HG03439 (cell line): Measurements from ENCODE around the gene CYTH2.

ENCODE experiments used
- ATAC-seq: cut with Tn5 transposase; IDR thresholded peaks from one replicate; pipeline ENCODE4 v1.9.1; 2021; ENCODE audit warnings: mild to moderate bottlenecking, moderate library complexity; ENCODE audit not compliant: unreplicated experiment

The CYTH2 gene

DNA sequence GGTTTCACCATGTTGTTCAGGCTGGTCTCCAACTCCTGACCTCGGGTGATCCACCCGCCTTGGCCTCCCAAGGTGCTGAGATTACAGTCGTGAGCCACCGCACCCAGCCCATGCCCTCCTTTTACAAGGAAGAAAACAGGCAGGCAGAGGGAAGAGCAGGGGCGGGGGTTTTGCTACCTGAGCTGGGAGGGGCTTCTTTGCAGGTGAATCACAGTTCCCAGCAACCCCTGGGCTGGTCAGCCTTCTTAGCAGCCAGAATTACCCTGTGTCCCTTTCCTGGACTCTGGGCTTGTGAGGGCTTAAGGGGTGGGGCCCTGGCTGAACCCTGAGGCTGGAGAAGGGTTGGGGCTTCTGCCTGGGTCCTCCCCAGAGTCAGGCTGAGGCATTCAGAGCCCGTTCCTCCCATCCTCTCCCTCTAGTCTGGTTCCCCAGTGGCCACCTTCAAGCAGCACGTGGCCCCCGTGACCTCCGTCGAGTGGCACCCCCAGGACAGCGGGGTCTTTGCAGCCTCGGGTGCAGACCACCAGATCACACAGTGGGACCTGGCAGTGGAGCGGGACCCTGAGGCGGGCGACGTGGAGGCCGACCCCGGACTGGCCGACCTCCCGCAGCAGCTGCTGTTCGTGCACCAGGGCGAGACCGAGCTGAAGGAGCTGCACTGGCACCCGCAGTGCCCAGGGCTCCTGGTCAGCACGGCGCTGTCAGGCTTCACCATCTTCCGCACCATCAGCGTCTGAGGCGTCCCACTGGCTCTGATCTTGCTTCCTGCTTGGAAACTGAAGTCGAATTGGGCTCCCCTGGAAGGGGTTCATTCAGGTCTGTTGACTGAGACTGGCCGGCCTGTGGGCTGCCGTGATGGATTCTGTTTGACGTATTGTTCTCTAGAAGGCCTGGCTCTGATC is 16.6 kb upstream of the CYTH2 start:
- ATAC-seq: no peak

DNA sequence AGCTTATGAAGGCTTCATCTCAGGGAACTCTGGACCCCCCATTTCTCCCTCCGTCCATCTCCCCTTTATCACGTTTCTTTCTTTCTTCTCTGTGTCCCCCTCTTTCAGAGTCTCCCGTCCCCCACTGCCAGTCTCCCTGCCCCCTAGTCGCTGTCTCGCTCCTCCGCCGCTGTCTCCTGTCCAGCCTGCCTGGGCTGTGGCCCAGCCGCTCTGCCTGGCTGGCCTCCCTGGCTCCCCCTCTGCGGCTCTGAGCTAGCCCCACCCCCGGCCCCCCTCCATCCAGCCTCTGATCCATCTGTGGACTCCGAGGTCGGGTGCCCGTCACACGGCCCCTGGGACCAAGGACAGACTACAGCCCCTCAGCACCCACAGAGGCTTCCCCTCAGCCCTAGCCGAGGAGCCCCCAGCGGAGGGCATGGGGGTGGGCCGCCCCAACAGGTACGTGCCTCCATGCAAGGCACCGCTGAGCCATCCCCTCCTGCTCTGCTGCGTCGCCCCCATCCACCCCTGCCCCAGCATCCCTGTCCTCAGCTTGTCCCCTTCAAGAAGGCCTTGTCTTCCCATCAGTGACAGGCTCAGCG is 14.9 kb upstream of the CYTH2 start:
- ATAC-seq: no peak

DNA sequence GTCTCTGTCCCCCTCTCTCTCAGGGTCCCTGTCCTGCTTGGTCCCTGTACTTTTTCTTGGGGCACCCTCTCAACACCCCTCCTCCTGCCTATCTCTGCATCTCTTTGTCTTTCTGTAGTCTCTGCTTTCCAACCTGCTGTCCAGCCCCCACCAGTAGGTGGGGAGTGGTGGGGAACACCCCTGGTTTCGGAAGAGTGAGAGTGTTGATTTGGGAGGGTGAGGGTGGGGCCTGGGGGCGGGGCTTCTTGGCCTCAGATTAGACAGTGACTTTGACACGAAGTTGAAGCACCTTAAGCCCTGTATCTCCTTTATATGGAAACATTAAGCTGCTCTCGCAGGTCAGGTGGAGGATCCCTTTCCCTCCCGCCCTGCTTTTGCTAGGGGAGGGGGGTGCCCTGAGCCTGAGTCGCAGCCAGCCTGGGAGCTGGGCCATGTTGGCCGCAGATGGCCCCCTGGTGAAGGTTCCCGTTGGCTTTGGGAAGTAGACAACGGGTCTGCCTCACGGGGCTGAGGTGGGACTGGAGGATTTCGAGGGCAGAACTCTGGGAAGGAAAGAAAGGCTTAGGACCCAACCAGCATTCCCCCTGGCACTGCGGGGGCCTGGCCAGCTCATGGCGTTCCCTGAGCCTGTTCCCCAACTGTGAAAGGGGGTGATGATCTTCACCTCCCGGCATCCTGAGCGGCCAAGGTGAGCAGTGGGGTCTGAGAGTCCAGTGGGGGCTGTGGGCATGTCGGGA is 13.8 kb upstream of the CYTH2 start, which contains the start of gene KCNJ14:
KCNJ14 (plus strand) TSS at position 404 of the 737 bp plus-strand sequence. CDS start 6,151 bp downstream, outside the sequence.
- ATAC-seq: no peak

DNA sequence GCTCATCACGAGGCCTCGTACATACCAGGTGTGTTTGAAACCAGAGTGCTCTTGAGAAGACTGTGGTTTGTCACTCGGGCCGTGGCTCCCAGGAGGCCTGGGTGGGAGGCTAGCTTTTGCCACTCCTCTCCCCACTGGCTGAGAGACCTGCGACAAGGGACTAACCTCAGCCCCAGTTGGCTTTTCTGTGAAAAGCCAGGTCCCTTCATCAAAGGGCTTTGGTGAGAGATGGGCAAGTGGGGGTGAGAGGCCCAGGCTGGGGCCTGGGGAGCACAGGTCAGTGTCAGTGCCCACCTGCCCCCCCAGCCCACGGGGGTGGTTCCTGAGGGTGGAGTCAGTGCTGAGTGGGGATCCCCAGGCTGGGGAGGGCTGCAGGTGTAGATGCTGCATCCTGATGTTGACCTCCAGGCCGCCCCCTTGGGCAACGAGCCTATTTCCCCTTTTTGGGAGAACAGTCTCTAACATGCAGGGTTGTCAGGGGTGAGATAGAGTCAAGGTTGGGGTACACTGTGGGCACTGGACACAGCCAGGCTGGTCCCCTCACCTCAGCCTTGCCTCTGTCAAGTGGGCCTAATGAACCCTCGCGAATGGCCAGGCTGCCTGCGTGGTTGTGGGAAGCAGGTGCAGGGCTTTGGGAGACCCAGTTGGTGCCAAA is 13.1 kb upstream of the CYTH2 start:
- no peak for ATAC-seq

DNA sequence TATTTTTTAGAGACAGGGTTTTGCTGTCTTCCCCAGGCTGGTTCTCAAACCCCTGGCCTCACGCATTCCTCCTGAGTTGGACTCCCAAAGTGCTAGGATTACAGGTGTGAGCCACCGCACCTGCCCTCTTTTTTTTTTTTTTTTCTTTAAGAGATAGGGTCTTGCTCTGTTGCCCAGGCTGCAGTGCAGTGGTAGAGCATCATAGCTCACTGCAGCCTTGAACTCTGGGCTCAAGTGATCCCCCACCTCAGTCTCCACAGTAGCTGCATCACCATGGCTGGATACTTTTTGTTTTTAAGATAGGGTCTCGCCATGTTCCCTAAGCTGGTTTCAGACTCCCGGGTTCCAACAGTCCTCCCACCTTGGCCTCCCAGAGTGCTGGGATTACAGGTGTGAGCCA is 12.3 kb upstream of the CYTH2 start:
- no peak for ATAC-seq

DNA sequence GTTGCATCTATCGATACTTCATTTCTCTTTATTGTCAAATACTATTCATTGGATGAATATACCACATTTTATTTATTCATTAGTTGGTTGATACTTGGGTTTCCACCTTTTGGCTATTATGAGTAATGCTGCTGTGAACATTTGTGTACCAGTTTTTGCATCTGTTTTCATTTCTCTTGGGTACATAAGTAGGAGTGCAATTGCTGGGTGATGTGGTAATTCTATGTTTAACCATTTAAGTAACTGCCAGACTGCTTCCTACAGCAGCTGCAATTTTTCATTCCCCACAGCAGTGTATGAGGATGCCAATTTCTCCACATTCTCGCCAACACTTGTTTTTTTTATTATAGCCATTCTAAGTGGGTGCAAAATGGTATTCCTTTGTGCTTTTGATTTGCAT is 11.2 kb upstream of the CYTH2 start:
- no peak for ATAC-seq

DNA sequence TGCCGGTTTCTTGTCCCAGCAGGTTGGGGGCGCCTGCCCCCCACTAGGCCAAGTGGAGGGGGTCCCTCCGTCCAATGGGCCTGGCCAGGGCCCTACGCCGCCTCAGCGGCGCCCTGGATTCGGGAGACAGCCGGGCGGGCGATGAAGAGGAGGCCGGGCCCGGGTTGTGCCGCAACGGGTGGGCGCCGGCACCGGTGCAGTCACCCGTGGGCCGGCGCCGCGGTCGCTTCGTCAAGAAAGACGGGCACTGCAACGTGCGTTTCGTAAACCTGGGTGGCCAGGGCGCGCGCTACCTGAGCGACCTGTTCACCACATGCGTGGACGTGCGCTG is 7.6 kb upstream of the CYTH2 start:
- ATAC-seq: no peak

DNA sequence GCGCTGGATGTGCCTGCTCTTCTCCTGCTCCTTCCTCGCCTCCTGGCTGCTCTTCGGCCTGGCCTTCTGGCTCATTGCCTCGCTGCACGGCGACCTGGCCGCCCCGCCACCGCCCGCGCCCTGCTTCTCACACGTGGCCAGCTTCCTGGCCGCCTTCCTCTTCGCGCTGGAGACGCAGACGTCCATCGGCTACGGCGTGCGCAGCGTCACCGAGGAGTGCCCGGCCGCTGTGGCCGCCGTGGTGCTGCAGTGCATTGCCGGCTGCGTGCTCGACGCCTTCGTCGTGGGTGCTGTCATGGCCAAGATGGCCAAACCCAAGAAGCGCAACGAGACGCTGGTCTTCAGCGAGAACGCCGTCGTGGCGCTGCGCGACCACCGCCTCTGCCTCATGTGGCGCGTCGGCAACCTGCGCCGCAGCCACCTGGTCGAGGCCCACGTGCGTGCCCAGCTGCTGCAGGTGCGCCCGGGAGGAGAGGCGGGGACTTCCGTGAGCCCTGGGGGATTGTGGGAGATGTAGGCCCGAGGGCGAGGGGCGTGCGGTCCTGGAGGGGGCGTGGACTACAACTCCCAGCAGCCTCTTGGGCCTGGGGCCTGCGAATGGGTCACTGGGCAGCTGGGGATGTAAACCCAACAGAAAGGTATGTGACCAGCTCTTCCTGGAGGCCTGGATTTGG is 7.0 kb upstream of the CYTH2 start:
- ATAC-seq: no peak

DNA sequence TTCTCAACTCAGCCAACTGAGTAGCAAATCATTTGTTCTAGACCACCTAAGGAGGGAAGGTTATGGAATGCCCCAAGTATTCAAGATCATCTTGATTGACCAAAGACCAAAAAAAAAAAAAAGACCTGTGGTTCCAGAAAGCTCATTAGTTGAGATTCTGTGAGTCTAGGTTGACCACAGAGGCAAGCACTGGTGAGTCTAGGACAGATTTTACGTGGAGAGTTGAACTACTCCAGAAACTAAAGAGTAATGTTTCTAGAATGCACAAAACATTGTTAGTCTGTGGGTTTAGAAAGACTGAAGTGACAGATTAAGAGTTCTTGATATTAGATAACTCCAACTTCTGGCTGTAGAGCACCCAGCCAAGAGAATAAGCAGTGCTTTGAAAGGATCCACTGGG is 4.0 kb upstream of the CYTH2 start:
- ATAC-seq: no peak

DNA sequence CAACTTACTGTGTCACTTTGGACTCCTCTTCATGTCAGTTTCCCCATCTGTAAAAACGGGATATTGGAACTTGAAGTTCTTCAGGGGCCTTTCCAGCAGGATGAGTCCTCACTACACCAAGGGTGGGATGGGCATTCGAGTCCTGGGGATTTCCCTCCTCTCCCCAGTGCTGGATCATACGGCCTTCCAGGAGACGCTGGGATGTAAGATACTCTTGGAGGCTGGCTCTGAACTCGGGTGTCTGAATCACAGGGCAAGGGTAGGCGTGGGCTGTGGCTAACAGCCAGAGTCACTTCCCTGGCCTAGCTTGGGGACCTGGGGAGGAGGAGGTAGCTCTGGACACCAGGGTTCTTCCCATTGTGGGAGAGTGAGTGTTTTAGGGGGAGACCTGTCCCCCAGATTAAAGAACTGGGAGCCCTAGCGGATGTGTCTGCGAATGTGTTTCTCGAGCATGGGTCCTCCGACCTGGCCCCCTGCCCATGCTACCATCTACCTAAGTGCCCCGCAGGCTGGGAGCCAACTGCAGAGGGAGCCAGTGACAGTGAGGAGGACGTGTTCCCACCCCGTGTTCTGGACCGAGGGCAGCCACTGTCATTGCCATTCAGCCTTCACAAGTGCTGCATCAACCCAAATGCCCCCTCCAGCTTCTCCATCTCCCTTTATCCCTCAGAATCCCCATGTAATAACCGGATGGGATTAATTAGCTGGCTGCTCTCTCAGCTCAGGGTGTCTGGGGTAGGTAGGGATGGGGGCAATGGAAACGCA is 2.4 kb upstream of the CYTH2 start:
- ATAC-seq: no peak

DNA sequence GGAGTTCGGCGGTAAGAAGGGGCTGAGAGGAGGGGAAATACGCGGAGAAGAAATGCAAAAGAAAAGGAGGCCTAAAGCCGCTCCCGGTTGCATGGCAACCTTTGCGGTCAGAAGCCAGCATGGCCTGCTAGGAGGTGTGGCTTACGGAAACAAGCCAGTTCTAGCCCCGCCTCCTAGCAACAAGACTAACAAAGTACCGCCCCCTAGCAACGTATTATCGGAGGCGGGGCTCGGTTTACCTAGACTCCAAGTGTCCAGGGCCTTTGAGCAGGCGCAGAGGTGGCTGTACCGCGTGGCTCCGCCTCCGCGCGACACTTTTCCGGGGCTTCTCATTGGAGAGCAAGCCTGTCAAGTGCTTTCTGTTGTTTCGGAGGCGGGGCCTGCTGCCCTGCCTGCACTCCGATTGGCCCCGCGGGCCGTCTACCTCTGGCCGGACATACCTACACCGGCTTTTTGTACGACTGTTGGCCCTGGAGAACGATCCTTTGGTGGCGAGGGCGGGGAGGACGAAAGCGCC is 339 bp upstream of the CYTH2 start:
- ATAC-seq: peak; percentile 92

DNA sequence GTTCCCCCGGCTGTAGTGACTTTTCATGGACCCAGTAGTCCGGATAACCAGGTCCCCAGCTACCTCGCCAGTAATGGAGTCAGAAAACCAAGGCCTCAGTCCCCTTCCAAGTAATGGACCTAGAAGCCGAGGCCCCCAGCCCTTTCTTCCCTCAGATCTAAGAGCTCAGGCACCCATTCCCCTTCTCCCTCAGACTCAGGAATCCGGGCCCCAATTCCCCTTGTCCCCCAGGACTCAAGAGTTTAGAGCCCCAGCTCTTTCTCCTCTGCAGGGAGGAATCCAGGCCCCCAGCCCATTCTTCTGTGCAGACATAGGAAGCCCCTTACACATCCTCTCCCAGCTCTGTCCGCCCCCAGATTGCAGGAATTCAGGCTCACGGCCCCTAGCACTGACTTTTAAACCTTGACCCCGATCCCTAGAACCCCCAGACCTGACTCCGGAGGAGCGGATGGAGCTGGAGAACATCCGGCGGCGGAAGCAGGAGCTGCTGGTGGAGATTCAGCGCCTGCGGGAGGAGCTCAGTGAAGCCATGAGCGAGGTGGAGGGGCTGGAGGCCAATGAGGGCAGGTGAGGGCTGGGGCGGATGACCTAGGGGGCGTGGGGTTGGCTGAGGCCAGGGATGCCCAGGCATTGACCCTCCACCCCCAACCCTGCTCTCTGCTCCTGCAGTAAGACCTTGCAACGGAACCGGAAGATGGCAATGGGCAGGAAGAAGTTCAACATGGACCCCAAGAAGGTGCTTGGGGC is 938 bp downstream of the CYTH2 start:
- ATAC-seq: no peak

DNA sequence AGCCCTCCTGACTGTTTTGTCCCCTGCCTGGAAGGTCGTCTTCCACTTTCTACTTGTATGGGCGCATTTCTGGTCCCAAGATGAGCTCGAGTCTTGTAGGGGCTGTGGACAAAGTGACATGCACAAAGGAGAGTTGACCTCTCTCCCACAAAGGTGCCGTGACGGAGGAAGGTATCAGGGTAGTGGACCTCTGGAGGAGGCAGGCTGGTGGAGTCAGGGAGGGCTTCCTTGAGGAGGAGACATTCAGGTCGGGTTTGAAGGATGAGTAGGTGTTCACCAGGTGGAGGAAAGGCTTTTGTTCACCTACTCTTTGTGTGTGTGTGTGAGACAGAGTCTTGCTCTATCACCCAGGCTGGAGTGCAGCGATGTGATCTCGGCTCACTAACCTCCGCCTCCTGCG is 1.7 kb downstream of the CYTH2 start:
- no peak for ATAC-seq

DNA sequence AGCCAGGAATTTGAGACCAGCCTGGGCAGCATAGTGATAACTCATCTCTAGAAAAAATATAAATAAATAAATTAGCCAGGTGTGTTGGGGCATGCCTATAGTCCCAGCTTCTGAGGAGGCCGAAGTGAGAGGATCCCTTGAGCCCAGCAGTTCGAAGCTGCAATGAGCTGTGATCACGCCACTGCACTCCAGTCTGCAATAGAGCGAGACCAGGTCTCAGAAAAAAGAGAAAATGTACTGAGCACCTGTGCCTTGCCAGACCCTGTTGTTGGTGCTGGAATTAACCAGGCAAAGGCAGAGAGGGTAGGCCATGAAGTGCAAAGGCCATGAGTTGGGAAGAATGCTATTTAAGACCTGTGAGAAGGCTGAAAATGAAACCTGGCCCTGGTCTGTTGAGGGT is 2.7 kb downstream of the CYTH2 start:
- ATAC-seq: no peak

DNA sequence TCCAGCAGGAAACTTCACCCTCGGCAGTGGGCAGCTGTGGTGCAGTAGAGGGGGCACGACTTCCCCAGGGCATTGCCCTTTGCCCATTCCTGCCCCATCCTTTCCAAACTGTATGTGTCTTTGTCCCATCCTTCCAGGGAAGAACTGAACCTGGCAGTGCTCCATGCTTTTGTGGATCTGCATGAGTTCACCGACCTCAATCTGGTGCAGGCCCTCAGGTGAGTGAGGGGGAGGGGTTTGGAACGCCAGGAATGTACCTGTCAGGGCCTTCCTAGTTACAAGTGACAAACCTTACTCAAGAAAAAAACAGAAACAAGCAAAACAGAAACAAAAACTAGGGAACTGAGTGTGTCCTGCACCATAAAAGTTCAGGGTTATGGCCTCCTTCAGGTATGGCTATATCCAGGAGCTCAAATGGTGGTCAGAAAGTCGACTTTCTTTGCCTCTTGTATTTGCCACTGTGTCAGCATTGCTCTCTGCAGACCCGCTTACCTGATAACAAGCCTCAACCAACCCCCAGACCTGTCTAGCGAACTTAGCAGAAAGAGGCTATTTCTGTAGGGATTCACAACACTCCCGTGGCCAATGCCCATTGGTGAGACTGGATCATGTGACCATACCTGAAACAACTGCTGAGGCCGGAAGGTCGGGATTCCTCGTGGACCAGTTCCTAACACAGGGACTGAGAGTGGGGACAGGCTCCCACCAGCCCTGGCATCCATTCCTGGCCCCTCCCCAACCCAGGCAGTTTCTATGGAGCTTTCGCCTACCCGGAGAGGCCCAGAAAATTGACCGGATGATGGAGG is 4.2 kb downstream of the CYTH2 start:
- no peak for ATAC-seq

DNA sequence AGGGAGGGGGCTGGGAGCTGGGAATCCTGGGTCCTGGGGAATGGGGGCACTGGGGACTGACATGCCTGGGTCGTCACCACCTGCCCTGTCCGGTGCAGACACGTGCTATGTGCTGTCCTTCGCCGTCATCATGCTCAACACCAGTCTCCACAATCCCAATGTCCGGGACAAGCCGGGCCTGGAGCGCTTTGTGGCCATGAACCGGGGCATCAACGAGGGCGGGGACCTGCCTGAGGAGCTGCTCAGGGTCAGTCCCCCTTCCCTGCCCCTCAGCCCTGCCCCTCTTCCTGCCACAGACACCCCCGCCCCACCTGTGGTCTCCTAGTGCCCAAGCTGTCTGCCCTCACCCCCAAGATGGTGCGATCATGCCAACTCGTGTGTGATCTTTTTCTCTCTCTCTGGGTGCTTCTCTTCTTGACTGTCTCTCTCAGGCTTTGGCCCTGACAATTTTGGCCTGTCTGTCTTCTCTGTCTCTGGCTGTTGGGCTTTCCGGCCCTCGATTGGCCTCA is 5.0 kb downstream of the CYTH2 start:
- no peak for ATAC-seq

DNA sequence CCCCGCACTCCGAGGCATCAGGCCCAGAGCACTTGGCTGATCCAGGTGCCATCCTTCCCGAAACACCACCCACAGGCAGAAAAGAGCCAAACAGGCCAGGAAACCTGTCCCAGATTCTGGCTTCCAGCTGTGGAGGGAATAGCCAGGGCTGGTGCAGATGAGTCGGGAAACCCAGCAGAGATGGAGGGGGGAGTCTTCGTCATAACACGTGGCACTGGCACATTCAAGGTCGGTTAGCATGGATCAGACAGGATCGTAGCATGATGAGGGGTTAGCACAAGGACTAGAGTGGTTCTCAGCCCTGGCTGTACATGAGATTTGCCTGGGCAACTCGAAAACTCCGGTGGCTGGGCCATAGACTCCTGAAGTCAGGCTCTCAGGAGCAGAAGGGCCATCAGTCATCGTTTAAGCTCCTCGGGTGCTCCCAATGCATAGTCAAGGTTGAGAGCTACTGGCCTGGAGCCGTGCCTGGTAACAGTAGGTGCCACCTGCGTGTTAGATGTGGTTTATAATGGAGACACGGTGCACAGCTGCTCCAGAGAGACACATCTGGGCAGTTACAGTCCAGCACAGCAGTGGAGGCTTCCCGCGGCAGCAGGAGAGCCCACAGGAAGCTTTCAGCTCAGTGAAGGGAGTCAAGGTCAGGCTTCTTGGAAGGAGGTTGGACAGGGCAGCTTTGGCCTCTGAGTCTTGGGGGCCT is 6.3 kb downstream of the CYTH2 start:
- no peak for ATAC-seq

DNA sequence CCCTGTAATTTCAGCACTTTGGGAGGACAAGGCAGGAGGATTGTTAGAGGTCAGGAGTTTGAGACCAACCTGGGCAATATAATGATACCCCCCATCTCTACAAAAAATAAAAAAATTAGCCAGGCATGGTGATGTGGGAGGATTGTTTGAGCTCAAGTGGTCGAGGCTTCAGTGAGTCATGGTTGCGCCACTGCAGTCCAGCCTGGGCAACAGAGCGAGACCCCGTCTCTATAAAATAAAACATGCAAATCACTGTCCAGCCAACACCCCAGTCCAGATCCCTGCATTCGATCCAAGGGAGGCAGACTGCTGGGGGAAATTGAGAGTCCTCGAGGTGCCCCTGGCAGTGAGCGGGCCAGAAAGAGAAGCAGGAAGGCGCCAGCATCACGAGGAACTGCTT is 7.0 kb downstream of the CYTH2 start:
- no peak for ATAC-seq
